AG09319 (cell line): ENCODE measurements around the gene RING1.

ENCODE experiments used
- DNase-seq: peaks from one replicate; pipeline ENCODE4 v3.0.0-alpha.2; 2010; ENCODE audit warnings: low read depth; ENCODE audit errors: extremely low read depth
- TF ChIP-seq, protein P1 (sequence below): IDR thresholded peaks from 2 replicates; pipeline ENCODE4 v1.5.1; 2011; ENCODE audit warnings: low read depth, mild to moderate bottlenecking, inconsistent platforms, low read length, moderate library complexity

RING1 gene

DNA sequence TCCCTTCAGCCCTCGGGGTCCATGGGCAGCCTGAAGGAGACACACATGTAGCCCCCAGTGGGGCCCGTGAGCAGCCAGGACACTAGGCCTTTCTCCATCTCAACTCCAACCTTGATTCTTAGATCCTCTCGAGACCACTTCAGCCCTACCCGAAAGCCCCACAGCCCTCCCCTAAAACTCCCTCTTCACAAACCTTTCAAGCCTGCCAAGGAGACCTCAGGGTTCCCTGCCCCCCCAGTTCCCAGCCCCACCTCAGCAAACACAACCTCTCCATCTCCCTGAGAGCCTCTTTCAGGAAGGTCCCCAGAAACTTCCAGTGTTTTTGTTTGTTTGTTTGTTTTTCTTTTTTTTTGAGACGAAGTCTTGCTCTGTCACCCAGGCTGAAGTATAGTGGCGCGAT, 27.2 kb upstream of the RING1 start:
- no peak for DNase-seq
- TF ChIP-seq, protein P1, sequence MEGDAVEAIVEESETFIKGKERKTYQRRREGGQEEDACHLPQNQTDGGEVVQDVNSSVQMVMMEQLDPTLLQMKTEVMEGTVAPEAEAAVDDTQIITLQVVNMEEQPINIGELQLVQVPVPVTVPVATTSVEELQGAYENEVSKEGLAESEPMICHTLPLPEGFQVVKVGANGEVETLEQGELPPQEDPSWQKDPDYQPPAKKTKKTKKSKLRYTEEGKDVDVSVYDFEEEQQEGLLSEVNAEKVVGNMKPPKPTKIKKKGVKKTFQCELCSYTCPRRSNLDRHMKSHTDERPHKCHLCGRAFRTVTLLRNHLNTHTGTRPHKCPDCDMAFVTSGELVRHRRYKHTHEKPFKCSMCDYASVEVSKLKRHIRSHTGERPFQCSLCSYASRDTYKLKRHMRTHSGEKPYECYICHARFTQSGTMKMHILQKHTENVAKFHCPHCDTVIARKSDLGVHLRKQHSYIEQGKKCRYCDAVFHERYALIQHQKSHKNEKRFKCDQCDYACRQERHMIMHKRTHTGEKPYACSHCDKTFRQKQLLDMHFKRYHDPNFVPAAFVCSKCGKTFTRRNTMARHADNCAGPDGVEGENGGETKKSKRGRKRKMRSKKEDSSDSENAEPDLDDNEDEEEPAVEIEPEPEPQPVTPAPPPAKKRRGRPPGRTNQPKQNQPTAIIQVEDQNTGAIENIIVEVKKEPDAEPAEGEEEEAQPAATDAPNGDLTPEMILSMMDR, result no peak

GRCh38 chr6:33183071-33183683, 25.1 kb upstream of the RING1 start:
- TF ChIP-seq, protein P1, result no peak
- no peak for DNase-seq

DNA sequence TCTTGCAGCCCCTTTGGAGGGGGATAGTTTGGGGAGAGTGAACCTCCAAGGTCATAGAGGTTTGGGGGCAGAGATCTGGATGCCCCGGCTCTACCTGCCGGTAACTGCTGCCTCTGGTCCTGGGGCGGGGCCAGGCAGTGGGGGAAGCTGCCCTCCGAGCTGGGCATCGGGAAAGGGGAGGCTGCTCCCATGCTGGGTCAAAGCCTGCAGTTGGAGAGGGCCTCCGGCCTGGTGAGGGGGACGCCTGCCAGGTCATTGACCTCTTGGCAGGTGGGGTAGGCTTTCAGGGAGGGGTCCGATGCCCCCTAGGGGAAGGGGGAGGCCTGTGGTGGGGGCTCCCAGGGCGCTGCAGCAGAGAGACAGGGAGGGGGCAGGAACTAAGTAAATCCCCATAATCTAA, 23.1 kb upstream of the RING1 start:
- no peak for DNase-seq
- TF ChIP-seq, protein P1, result no peak

DNA sequence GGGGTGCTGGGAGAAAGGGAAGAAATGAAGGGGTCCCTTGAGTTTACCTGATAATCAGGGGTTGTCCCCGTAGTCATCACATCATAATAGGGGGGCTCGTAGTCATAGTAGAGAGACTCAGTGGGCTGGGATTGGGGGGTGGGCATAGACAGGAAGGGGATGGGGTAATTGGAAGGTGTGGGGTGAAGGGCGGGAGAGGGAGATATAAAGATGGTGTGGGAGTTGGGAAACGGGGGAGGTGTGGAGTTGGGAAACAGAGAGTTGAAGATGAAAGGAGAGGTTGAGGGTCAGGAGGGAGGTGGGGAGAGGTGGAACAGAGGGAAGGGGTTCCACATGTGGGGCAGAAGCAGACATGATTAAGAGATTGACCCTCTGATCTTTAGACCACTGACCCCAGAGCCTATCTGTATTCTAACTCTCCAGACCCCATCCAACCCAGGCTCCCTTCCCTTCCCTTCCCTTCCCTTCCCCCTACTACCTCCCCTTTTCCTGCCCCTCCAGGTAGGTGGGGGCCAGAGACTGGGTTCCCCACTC, 22.6 kb upstream of the RING1 start:
- TF ChIP-seq, protein P1, result no peak
- DNase-seq, result no peak

DNA sequence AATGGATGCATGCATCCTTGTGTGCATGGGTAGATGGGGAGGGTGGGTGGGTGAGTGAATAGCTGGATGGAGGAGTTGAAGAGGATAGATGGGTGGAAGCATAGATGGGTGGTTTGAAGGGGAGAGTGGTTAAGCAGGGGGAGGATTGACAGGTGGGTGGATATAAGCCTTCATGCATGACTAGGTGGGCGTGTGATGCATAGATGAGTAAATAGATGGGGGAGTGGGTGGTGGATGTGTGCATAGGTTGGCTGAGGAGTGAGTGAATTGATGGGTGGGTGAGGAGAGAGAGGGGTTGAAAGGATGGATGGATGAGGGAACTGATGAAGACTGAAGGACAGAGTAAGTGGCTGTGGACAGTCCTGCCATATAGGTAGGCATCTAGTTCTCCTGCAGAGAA, 20.5 kb upstream of the RING1 start:
- TF ChIP-seq, protein P1, result no peak
- no peak for DNase-seq

DNA sequence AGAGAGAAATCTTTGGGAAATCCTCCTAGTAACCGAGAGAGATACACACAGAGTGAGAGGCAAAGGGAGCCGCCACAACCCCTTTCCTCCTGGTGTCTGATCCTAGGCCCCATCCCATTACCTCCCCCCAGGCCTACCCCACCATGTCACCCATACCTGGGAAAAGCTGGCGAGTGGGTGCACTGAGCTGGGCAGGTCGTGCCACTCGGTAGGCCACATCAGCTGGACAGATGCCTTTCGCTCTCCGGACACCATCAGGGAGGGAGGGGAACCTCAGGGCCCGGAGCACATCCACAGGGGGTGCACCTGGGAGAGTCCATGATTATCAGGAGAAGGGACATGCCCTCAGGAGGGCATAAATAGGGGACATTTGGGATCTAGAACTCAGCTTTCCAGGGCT, 19.1 kb upstream of the RING1 start:
- DNase-seq, result no peak
- TF ChIP-seq, protein P1, result no peak

GRCh38 chr6:33189625-33190448, 18.5 kb upstream of the RING1 start:
- TF ChIP-seq, protein P1, result no peak
- no peak for DNase-seq
